Right atrium auricular region (tissue), 2 donors: ENCODE data around the gene SHC2. TPM values are rescaled to one million over a fixed set of nuclear protein-coding genes. Genes with fewer than 3 reads are reported as not detected.

ENCODE experiments used
- DNase-seq: peaks from one replicate; pipeline ENCODE4 v3.0.0-alpha.2; 2019; ENCODE audit warnings: low spot score
- H3K27ac ChIP-seq, 2 donors: fragments of 200-600 bp; sonication (generic); 1 replicate in 1 of 2; 2 replicates in 1 of 2; pipeline ENCODE4 v1.5.1; 2016 to 2019
- H3K27me3 ChIP-seq, 2 donors: fragments of 200-600 bp; sonication (generic); one replicate each; pipeline versions ENCODE4 v1.5.1 to v1.6.0; 2017 to 2019
- H3K36me3 ChIP-seq: fragments of 200-600 bp; sonication (generic); one replicate; pipeline ENCODE4 v1.5.1; 2016
- H3K4me1 ChIP-seq, 2 donors: fragments of 200-600 bp; sonication (generic); one replicate each; pipeline versions ENCODE4 v1.5.1 to v1.6.0; 2017 to 2019
- H3K4me3 ChIP-seq, 2 donors: fragments of 200-600 bp; sonication (generic); 1 replicate in 1 of 2; 2 replicates in 1 of 2; pipeline ENCODE4 v1.5.1; 2017 to 2019; ENCODE audit warnings: mild to moderate bottlenecking in 1 of 2, moderate library complexity in 1 of 2
- H3K9me3 ChIP-seq, 2 donors: fragments of 200-600 bp; sonication (generic); one replicate each; pipeline ENCODE4 v1.5.1; 2019
- CTCF ChIP-seq, 2 donors: fragments of 200-600 bp; sonication (generic); IDR thresholded peaks; one replicate each; pipeline ENCODE4 v1.5.1; 2019; ENCODE audit warnings: antibody characterized with exemption in 2 of 2
- total RNA-seq, 2 donors: library from RNA; depleted of rRNA; stranded (reverse); fragments of >200 nt; gene quantifications; one replicate each; pipeline ENCODE4 v1.1.0, GENCODE V29; 2016

Gene SHC2
- total RNA-seq, 2 donors from 2014 or later = 9.6 to 26.8 TPM

GRCh38 chr19:378706-379105, 82.1 kb downstream of the SHC2 start:
- H3K27me3 ChIP-seq = no peaks in the 10 kb centered on the region
- H3K4me1 ChIP-seq = no peaks in the 10 kb centered on the region
- no peak overlapping the region for H3K4me3 ChIP-seq
- H3K36me3 ChIP-seq = no peaks in the 10 kb centered on the region
- no peaks in the 10 kb centered on the region for H3K9me3 ChIP-seq
- DNase-seq = no peak
- no peak overlapping the region for H3K27ac ChIP-seq
- TF ChIP-seq CTCF (IDR thresholded peaks at IDR 0.05) = no peak

GRCh38 chr19:377801-378581, 82.8 kb downstream of the SHC2 start:
- TF ChIP-seq CTCF (IDR thresholded peaks at IDR 0.05) = no peak
- Histone ChIP-seq H3K27ac (no peak overlapping the region), H3K9me3 (no peaks in the 10 kb centered on the region), H3K36me3 (no peaks in the 10 kb centered on the region), H3K4me3 (no peak overlapping the region), H3K27me3 (no peaks in the 10 kb centered on the region), H3K4me1 (no peaks in the 10 kb centered on the region)
- no peak for DNase-seq

GRCh38 chr19:376111-376470, 84.7 kb downstream of the SHC2 start:
- no peak for DNase-seq
- H3K27me3 ChIP-seq = no peaks in the 10 kb centered on the region
- H3K4me1 ChIP-seq = peaks cover 0 to 7% of the 10 kb centered on the region in 2 donors
- H3K9me3 ChIP-seq = no peaks in the 10 kb centered on the region
- no peak for TF ChIP-seq CTCF (IDR thresholded peaks at IDR 0.05)
- H3K27ac ChIP-seq = no peak overlapping the region
- H3K4me3 ChIP-seq = no peak overlapping the region
- H3K36me3 ChIP-seq = no peaks in the 10 kb centered on the region

- Histone ChIP-seq H3K36me3 (no peaks in the 10 kb centered on the region), H3K4me3 (no peak overlapping the region), H3K27ac (no peak overlapping the region), H3K27me3 (no peaks in the 10 kb centered on the region), H3K9me3 (no peaks in the 10 kb centered on the region), H3K4me1 (peaks cover 0 to 7% of the 10 kb centered on the region in 2 donors)
- DNase-seq = no peak
- no peak for TF ChIP-seq CTCF (IDR thresholded peaks at IDR 0.05)
These were observed 85.3 kb downstream of the SHC2 start for GRCh38 chr19:375395-376110.

- no peaks in the 10 kb centered on the region for H3K27me3 ChIP-seq
- TF ChIP-seq CTCF (IDR thresholded peaks at IDR 0.05) = no peak
- no peak for DNase-seq
These were observed 86.0 kb downstream of the SHC2 start for GRCh38 chr19:374886-375235.

More at GRCh38 chr19:374886-375235, 86.0 kb downstream of the SHC2 start:
- H3K36me3 ChIP-seq = no peaks in the 10 kb centered on the region
- H3K9me3 ChIP-seq = no peaks in the 10 kb centered on the region
- peaks cover 0 to 7% of the 10 kb centered on the region in 2 donors for H3K4me1 ChIP-seq
- H3K4me3 ChIP-seq = no peak overlapping the region
- H3K27ac ChIP-seq = no peak overlapping the region
